Effector memory CD8-positive, alpha-beta T cell (primary cell): ENCODE data around the gene ZNF780B.
"Not testable (repeated sequence)": the region's sequence is repeated elsewhere in the genome, so short reads cannot be mapped to it uniquely, and the experiment has no call there.

Experiments
- ATAC-seq: fragments of 150-1000 bp; cut with Tn5 transposase; replicated peaks from 2 replicates; pipeline ENCODE4 v1.10.0; 2021; ENCODE audit warnings: mild to moderate bottlenecking, moderate library complexity
- DNase-seq, 3 experiments: peaks; one replicate each; pipeline ENCODE4 v3.0.0; 2021
- H3K27ac Mint-ChIP-seq, 2 donors: one replicate each; pipeline ENCODE4 v1.8.0; 2022; ENCODE audit warnings: mild to moderate bottlenecking in 2 of 2, mixed read lengths in 2 of 2, moderate library complexity in 2 of 2
- H3K27me3 Mint-ChIP-seq, 2 donors: one replicate each; pipeline ENCODE4 v1.8.0; 2022; ENCODE audit warnings: mixed read lengths in 2 of 2
- H3K36me3 Mint-ChIP-seq: one replicate; pipeline ENCODE4 v1.8.0; 2022; ENCODE audit warnings: mild to moderate bottlenecking, moderate library complexity, mixed read lengths; ENCODE audit not compliant: insufficient read depth
- H3K4me1 Mint-ChIP-seq, 2 donors: one replicate each; pipeline ENCODE4 v1.8.0; 2022; ENCODE audit warnings: low read depth in 2 of 2, mixed read lengths in 2 of 2
- H3K4me3 Mint-ChIP-seq, 2 donors: one replicate each; pipeline ENCODE4 v1.8.0; 2022; ENCODE audit warnings: mild to moderate bottlenecking in 2 of 2, mixed read lengths in 2 of 2, moderate library complexity in 2 of 2
- H3K9me3 Mint-ChIP-seq, 2 donors: one replicate each; pipeline ENCODE4 v1.8.0; 2022; ENCODE audit warnings: mixed read lengths in 2 of 2

ZNF780B gene

GRCh38 chr19:40078377-40078776 lies 22.3 kb upstream of the ZNF780B start:
- H3K36me3 Mint-ChIP-seq, result peaks cover 76% of the 10 kb centered on the region
- H3K27ac Mint-ChIP-seq, result no peak overlapping the region
- no peak overlapping the region for H3K4me3 Mint-ChIP-seq
- no peak for ATAC-seq
- peaks cover 12 to 32% of the 10 kb centered on the region in 2 donors for H3K9me3 Mint-ChIP-seq
- no peaks in the 10 kb centered on the region for H3K4me1 Mint-ChIP-seq
- DNase-seq, result no peak
- H3K27me3 Mint-ChIP-seq, result no peaks in the 10 kb centered on the region

GRCh38 chr19:40070058-40070457 lies 14.0 kb upstream of the ZNF780B start:
- Mint-ChIP-seq H3K9me3 (peaks cover 5 to 7% of the 10 kb centered on the region in 2 donors), H3K36me3 (peaks cover 8% of the 10 kb centered on the region), H3K4me3 (no peak overlapping the region), H3K27me3 (no peaks in the 10 kb centered on the region), H3K27ac (no peak overlapping the region), H3K4me1 (no peaks in the 10 kb centered on the region)
- ATAC-seq (no peak), DNase-seq (no peak)

GRCh38 chr19:40059624-40060023 lies 3.6 kb upstream of the ZNF780B start:
- no peak overlapping the region for H3K4me3 Mint-ChIP-seq
- H3K4me1 Mint-ChIP-seq, result peaks cover 18 to 20% of the 10 kb centered on the region in 2 donors
- ATAC-seq (no peak), DNase-seq (no peak)
- H3K27ac Mint-ChIP-seq, result no peak overlapping the region
- H3K27me3 Mint-ChIP-seq, result peaks cover 0 to 14% of the 10 kb centered on the region in 2 donors
- no peaks in the 10 kb centered on the region for H3K36me3 Mint-ChIP-seq
- peaks cover 6 to 29% of the 10 kb centered on the region in 2 donors for H3K9me3 Mint-ChIP-seq

GRCh38 chr19:40057166-40057565 lies 1.1 kb upstream of the ZNF780B start:
- peaks cover 5 to 19% of the 10 kb centered on the region in 2 donors for H3K9me3 Mint-ChIP-seq
- no peaks in the 10 kb centered on the region for H3K36me3 Mint-ChIP-seq
- H3K4me1 Mint-ChIP-seq, result peaks cover 36 to 45% of the 10 kb centered on the region in 2 donors
- ATAC-seq, result no peak
- no peak overlapping the region for H3K27ac Mint-ChIP-seq
- H3K27me3 Mint-ChIP-seq, result peaks cover 0 to 14% of the 10 kb centered on the region in 2 donors
- no peak for DNase-seq
- H3K4me3 Mint-ChIP-seq, result peak overlapping the region; percentile 96 to 99

- H3K4me1 Mint-ChIP-seq, result peaks cover 37 to 49% of the 10 kb centered on the region in 2 donors
- no peaks in the 10 kb centered on the region for H3K36me3 Mint-ChIP-seq
- DNase-seq, result no peak
- peaks cover 0 to 14% of the 10 kb centered on the region in 2 donors for H3K27me3 Mint-ChIP-seq
- peak overlapping the region; percentile 94 to 98 for H3K27ac Mint-ChIP-seq
- H3K4me3 Mint-ChIP-seq, result peak overlapping the region; percentile 96 to 99
- no peak for ATAC-seq
- peaks cover 5 to 17% of the 10 kb centered on the region in 2 donors for H3K9me3 Mint-ChIP-seq
Measured at GRCh38 chr19:40056505-40056904, 474 bp upstream of the ZNF780B start.

GRCh38 chr19:40055049-40055448 lies 982 bp downstream of the ZNF780B start:
- ATAC-seq (no peak), DNase-seq (no peak)
- H3K9me3 Mint-ChIP-seq, result peaks cover 5 to 17% of the 10 kb centered on the region in 2 donors
- peak overlapping the region; percentile 96 to 99 for H3K4me3 Mint-ChIP-seq
- H3K27ac Mint-ChIP-seq, result peak overlapping the region; percentile 94 to 98
- H3K4me1 Mint-ChIP-seq, result peaks cover 41 to 56% of the 10 kb centered on the region in 2 donors
- peaks cover 5% of the 10 kb centered on the region for H3K36me3 Mint-ChIP-seq
- H3K27me3 Mint-ChIP-seq, result peaks cover 0 to 13% of the 10 kb centered on the region in 2 donors

- ATAC-seq, result no peak
Measured at GRCh38 chr19:40054632-40055031, 1.4 kb downstream of the ZNF780B start.

GRCh38 chr19:40053491-40053890 lies 2.5 kb downstream of the ZNF780B start:
- Mint-ChIP-seq H3K27ac (peak overlapping the region in 1 of 2 donors; percentile 59), H3K4me1 (peaks cover 43 to 56% of the 10 kb centered on the region in 2 donors), H3K9me3 (peaks cover 0 to under 1% of the 10 kb centered on the region in 2 donors), H3K4me3 (peak overlapping the region; percentile 48 to 99), H3K27me3 (no peaks in the 10 kb centered on the region), H3K36me3 (peaks cover 16% of the 10 kb centered on the region)
- ATAC-seq (no peak), DNase-seq (no peak)

More at GRCh38 chr19:40054632-40055031, 1.4 kb downstream of the ZNF780B start:
- Mint-ChIP-seq H3K36me3 (peaks cover 9% of the 10 kb centered on the region), H3K9me3 (peaks cover 2 to 12% of the 10 kb centered on the region in 2 donors), H3K4me1 (peaks cover 41 to 56% of the 10 kb centered on the region in 2 donors), H3K27ac (peak overlapping the region; percentile 26 to 59), H3K27me3 (peaks cover 0 to 9% of the 10 kb centered on the region in 2 donors), H3K4me3 (peak overlapping the region; percentile 96 to 99)
- DNase-seq, result no peak

- not testable (repeated sequence) for ATAC-seq, H3K27me3 Mint-ChIP-seq, DNase-seq, H3K4me3 Mint-ChIP-seq, H3K4me1 Mint-ChIP-seq, H3K27ac Mint-ChIP-seq
- Mint-ChIP-seq H3K9me3 (peaks cover 9 to 20% of the 10 kb centered on the region in 2 donors), H3K36me3 (peaks cover 27% of the 10 kb centered on the region)
Measured at GRCh38 chr19:40041718-40042117, 14.3 kb downstream of the ZNF780B start.

- not testable (repeated sequence) for ATAC-seq, DNase-seq
Measured at GRCh38 chr19:40038047-40038446, 18.0 kb downstream of the ZNF780B start.

GRCh38 chr19:40035996-40036395 lies 20.0 kb downstream of the ZNF780B start:
- H3K27ac Mint-ChIP-seq, result no peak overlapping the region
- no peak for DNase-seq
- no peaks in the 10 kb centered on the region for H3K4me1 Mint-ChIP-seq
- H3K36me3 Mint-ChIP-seq, result no peaks in the 10 kb centered on the region
- no peak overlapping the region for H3K4me3 Mint-ChIP-seq
- no peaks in the 10 kb centered on the region for H3K27me3 Mint-ChIP-seq
- ATAC-seq, result no peak
- H3K9me3 Mint-ChIP-seq, result peaks cover 0 to 5% of the 10 kb centered on the region in 2 donors

More at GRCh38 chr19:40038047-40038446, 18.0 kb downstream of the ZNF780B start:
- not testable (repeated sequence) for H3K27me3 Mint-ChIP-seq, H3K9me3 Mint-ChIP-seq, H3K36me3 Mint-ChIP-seq, H3K27ac Mint-ChIP-seq, H3K4me1 Mint-ChIP-seq, H3K4me3 Mint-ChIP-seq

GRCh38 chr19:40033989-40034560 lies 22.0 kb downstream of the ZNF780B start:
- ATAC-seq (no peak), DNase-seq (no peak)
- H3K36me3 Mint-ChIP-seq, result no peaks in the 10 kb centered on the region
- H3K27ac Mint-ChIP-seq, result no peak overlapping the region
- no peak overlapping the region for H3K4me3 Mint-ChIP-seq
- no peaks in the 10 kb centered on the region for H3K27me3 Mint-ChIP-seq
- H3K9me3 Mint-ChIP-seq, result peaks cover 0 to 5% of the 10 kb centered on the region in 2 donors
- no peaks in the 10 kb centered on the region for H3K4me1 Mint-ChIP-seq

GRCh38 chr19:40026597-40026970 lies 29.4 kb downstream of the ZNF780B start:
- Mint-ChIP-seq H3K4me3 (no peak overlapping the region), H3K27ac (no peak overlapping the region), H3K36me3 (no peaks in the 10 kb centered on the region), H3K27me3 (no peaks in the 10 kb centered on the region), H3K9me3 (peaks cover 18 to 20% of the 10 kb centered on the region in 2 donors), H3K4me1 (no peaks in the 10 kb centered on the region)
- ATAC-seq (no peak), DNase-seq (no peak)

- no peaks in the 10 kb centered on the region for H3K27me3 Mint-ChIP-seq
- H3K4me1 Mint-ChIP-seq, result no peaks in the 10 kb centered on the region
- H3K4me3 Mint-ChIP-seq, result no peak overlapping the region
- no peaks in the 10 kb centered on the region for H3K36me3 Mint-ChIP-seq
- no peak for DNase-seq
- H3K9me3 Mint-ChIP-seq, result peaks cover 18 to 20% of the 10 kb centered on the region in 2 donors
- no peak overlapping the region for H3K27ac Mint-ChIP-seq
- ATAC-seq, result no peak
Measured at GRCh38 chr19:40025938-40026596, 30.0 kb downstream of the ZNF780B start.
